ENCODE results near the gene EEF2K.

Gene EEF2K

DNA sequence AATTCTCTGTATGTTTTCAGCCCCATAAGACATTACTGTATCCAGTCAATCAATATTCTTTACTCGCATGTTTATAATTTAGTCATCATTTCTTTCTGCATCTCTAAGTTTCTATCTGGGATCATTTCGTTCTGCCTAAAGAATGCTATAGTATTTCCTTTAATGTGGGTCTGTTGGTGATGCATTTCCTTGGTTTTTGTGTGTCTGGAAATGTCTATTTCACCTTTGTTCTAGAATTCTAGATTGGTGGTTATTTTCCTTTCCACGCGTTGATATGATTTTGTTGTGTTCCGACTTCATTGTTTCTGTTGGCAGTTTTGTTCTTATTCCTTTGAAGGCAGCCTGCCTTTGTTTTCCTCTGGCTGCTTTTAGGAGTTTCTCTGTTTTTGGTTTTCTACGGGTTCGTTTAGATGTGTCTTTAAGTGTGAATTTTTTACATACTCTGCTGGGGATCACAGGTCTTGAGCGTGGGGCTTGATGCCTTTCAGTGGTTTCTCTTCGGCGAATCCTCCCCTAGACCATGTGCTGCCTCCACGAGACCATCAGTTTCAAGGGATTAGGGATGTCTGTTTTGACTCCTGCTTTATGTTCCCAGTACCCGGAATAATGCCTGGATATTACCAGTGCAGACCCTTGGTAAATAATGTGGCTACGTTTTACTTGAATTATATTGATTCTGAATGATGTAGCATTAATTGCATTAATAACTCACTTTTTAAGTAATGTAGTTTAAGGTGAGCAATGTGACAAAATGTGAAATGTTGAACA is 114.7 kb downstream of the EEF2K start:
- DNase-seq, result no peak

DNA sequence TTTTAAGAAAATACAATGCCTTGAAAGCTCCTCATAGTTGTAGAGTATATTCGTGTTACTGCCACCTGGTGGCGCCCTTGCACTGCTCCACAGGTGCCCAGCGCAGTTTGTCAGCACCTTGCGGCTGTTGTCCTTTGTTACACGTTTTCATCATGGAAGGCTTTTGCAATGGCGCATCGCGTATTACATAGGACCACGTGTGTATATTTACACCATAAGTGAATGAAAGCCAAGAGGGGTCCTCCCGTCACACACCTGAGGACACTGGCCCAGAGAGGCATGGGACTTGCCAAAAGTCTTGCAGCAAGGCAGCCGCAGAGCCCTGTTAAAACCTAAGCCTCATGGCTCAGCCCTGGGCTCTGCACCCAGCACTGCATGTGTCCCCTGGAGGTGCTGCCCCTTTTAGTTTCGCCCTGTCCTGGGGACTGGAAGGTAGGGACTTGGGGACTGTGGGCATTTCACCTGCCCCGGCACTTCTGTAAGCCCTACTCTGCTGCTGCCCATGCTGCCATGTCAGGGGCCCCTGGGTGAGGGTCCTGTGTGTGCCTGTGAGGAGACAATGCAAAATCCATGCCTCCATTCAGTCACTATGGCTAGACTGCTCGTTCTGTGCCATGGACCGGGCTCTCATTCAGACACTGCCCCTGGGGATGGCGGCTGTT is 115.4 kb downstream of the EEF2K start:
- DNase-seq, result peak; percentile 35

DNA sequence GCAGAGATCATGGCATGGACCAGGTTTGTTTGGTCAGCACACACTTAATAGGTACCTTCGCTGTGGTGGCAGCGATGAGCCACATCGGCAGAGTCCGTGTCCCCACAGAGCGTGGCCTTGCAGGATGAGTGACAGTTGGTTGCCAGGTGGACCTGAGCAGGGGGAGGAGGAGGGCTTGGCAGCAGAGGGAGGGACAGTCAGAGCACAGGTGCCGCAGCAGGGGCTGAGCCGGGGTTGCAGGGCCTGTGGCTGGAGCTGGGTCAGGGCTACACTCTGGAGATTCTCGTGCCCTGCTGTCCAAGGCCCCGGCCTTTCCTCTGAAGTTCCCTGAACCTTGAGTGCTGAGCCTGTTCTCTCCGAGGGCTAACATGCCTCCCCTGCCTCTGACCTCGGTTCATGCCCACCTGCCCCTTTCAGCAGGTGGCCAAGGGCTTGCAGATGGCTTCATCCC is 116.0 kb downstream of the EEF2K start:
- DNase-seq, result no peak

DNA sequence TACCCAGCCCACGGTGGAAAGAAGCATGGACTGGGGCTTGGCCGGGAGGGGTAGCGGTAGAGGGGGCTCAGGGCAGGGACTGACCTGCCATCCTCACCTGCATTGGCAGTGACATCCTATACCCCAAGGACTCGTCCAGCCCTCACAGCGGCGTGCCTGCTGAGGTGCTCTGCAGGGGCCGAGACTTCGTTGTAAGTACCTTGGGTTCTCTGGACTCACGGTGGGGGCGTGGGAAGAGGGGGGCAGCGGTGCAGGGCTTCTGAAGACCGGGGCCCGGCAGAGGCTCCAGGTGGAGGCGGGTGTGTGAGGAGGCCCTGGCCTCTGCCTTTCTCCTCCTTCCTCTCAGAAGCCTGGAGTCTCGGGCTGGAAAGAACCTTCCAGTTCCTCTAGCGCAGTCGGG is 116.7 kb downstream of the EEF2K start:
- no peak for DNase-seq

DNA sequence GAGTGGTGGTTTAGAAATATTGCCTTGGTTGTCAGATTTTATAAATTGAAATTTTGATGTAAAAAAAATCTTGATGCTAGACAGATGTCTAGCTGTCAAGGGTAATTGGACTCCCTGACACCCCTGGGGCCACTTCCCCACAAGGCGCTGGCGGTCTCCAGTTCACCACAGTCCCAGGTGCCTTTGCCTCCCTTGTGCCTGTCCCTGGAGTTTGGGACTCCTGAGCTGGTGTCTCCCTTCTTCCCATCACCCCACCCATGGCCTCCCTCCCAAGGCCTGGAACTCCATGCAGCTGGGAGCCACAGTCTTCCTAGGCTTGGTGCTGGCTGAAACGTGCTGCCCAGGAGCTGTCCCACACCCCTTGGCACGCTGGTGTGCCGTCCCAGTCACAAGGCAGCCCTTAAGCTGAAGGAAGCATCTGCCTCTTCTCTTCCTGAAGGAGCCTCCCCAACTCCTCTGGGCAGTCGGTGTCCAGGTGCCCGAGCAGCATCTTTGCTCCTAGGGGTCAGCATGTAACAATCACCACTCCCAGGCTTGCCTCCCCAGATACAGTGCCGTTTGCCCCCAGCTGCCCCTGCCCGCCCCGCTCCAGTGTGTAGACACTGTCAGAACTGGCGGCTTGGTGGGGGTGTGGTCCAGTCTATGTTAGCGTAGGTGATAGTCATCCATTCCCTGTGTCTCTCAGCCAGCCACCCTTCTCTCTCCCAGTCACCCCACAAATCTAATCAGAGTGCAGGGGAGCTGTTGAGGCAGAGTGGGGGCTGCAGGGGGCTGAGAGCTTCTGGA is 117.3 kb downstream of the EEF2K start:
- no peak for DNase-seq

DNA sequence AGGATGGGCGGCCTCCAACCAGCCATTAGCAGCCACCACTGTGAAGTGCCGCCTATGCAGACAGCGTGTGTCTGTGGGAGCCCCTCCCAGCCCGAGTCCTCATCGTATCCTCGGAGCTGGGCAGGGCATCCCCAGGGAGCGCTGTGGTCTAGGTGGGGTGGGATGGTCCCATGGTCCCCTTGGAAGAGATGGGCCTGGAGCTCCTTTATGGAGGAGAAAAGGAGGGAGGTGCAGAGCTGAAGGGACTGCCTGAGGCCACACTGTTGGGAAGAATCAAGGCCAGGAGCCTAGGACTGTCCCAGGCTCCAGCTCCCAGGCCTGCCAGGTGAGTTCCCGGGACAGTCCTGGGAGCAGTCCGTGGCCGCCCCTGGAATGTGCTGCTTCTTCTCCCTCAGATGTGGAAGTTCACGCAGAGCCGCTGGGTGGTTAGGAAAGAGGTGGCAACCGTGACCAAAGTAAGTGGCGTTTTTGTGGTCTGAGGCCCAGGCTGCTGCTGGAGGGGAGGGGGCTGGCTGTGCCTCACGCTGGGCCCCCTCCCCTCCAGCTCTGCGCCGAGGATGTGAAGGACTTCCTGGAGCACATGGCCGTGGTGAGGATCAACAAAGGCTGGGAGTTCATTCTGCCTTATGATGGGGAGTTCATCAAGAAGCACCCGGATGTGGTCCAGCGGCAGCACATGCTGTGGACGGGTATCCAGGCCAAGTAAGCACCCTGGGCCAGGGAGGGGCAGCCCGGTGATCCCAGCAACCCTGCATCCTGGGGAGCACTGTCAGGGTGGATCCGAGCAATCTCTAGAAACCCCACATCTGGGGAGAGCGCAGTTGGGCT is 118.1 kb downstream of the EEF2K start:
- no peak for DNase-seq

DNA sequence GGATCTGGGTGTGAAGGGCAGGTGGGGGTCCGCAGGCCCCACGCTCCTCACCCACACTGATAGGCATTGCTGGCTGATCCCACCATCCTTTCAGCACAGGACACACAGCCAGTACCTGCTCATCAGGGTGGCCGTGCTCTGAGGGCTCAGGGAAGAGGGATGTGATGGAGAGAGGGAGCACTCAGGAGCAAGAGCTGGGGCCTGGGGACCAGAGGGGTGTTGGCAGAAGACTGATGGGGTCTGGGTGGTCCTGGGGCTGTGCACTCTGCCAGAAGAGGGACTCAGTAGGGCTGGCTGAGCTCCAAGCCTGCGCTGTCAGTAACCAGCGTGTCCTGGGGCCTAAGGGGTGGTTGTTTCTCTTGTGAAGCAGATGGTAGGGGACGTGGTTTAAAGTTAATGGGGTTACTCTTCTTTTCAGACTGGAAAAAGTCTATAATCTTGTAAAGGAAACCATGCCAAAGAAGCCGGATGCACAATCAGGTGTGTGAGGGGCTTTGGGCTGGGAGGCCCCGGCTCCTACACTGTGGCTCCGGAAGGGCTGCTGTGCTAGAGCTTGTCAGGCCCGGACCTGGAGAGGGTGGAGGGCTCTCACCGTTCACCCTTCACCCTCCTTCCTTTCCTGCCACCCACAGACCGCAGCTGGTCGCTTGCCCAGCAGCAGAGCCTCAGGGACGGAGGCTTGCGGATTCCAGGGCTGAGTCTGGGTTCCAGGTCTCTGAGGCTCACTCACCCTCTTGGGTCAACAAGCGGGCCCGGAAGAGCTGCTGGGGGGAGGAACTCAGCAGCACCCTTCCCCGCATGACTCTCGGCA is 118.9 kb downstream of the EEF2K start:
- DNase-seq, result no peak

DNA sequence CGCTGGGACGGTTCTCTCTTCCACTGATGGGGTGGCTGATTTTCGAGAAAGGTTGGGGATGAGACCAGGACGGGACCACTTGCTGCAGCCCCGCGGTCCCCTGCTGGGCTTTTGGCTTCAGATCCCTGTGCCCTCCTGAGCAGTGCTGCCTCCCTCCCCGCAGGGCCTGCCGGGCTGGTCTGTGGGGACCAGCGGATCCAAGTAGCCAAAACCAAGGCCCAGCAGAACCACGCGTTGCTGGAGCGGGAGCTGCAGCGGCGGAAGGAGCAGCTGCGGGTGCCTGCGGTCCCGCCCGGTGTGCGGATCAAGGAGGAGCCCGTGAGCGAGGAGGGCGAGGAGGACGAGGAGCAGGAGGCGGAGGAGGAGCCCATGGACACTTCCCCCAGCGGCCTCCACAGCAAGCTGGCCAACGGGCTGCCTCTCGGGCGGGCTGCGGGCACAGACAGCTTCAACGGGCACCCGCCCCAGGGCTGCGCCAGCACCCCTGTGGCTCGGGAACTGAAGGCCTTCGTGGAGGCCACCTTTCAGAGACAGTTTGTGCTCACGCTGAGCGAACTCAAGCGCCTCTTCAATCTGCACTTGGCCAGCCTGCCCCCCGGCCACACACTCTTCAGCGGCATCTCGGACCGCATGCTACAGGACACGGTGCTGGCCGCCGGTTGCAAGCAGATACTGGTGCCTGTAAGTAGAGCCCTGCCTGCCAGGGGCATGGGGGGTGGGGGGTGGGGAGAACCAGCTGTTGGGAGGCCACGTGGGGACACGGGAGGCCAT is 119.7 kb downstream of the EEF2K start:
- no peak for DNase-seq

DNA sequence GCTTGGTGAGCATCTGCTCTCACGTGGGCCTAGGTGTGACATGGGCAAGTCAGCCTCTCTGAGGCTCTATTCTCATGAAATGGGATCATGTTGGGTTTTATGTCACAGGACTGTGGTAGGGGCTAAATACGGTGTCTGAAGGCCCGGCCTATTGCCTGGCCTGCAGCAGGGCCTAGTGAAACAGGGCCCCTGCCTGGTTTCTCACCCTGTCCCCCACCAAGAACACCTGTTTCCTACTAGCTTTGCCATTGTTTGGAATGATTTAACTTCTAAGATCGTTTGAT is 120.2 kb downstream of the EEF2K start:
- DNase-seq, result no peak

DNA sequence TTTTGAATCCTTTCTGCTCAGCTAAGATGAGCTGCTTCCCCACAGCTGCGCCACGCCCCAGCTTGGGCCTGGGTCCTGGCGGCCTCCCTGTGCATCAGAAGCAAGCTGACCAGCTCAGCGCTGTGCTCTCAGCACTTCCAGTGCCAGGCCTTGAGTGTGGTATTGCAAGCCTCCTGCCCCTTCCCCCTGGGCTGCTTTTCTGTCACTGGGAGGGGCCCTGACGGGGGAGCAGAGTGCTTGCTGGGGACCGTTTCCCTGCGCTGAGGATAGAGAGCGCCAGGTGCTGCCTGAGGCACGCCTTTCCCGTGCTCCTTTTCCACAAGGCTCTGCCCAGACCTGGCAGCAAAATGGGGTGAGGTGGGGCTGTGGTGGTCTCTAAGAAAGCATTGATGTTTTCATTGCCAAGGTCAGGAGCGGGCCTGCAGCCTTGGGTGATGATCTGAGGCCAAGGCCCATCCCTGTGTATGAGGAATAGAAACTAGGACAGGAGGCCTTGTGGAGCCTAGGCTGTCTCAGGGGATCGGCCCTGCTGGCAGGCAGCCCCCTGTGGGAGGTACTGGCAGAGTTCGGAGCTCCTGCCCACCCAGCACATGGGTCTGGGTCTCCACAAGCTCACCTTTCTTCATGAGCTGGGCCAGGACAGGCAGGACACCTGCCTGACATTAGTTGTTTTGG is 120.8 kb downstream of the EEF2K start:
- no peak for DNase-seq

DNA sequence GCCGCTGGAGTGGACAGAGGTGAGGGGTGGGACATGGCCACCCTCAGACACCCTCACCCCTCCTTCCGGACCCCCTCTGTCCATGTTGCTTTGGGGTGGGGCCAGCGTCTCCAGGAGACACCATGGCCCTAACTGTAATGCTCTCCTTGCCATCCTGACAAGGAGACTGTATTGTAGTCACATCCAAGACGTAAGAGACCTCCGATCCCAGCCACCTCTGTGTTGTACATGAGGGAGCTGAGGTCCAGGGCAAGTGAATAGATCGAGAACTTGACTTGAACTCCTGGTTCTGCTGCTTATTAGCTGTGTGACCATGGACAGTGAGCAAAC is 121.3 kb downstream of the EEF2K start:
- DNase-seq, result no peak

DNA sequence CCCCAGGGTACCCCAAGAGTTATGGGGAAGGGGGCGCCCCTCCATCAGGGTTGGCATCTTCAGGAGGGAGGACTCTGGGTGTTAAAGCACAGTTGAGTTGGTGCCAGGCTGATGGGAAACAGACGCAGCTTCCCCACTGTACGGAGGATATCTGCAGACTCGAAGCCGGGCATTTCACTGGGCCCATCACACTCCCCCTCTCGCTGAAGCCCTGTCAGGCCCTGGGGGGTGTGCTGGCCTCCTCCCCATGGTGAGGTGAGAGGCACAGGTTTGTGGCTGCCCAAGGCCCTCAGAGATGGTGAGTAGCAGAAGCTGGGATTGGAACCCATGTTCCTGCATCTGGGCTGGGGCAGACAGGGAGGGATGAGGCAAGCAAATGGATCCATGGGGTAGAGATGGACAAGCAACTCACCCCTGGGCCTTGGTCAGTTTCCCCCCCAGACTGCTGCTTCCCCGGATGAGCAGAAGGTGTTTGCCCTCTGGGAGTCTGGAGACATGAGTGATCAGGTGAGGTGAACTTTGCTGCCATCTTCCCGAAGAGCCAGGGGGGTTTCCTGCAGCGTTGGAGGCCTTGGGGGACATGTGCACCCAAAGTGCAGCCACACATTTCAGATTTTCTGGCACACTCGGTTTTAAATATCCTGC is 122.1 kb downstream of the EEF2K start:
- no peak for DNase-seq

DNA sequence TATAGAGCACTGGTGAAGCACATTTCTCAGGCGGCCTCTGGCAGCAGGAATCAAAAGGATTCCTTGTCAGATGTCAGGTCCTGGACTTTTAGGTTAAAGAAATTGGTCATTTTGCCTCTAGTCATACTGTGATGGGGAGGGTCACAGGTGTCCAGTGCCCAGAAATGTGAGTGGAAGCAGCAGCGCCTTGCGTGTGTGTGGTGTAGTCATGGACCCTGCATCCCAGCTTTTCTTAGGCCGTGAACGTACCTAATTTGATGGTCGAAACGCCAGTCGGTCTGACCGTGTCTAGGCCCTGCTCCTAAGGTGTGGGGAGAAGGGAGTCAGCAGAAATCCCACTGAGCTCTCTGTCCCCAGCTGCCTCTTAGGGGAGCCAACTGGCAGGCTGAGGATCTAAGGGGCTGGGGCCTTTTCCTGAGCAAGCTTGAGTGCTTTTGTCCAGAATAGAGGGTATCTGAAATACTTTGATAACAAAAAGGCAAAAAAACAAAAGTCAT is 123.2 kb downstream of the EEF2K start:
- no peak for DNase-seq

DNA sequence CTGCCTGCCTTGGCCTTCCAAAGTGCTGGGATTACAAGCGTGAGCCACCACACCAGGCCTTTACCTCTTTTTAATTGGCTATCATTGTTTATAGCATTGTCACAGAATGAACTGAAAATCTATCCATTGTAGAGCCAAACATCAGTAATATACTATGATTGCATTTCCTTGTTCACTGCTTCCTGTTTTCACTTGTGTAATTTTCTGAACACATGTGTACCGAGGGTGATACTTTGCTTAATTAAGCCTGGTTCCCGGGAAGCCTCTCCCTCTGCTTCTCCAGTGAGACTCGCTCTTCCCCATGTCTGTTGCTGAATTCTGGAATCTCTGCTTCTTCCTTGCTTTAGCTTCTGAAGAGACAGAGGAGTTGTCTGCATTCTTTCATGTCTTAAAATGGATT is 124.2 kb downstream of the EEF2K start:
- DNase-seq, result no peak

DNA sequence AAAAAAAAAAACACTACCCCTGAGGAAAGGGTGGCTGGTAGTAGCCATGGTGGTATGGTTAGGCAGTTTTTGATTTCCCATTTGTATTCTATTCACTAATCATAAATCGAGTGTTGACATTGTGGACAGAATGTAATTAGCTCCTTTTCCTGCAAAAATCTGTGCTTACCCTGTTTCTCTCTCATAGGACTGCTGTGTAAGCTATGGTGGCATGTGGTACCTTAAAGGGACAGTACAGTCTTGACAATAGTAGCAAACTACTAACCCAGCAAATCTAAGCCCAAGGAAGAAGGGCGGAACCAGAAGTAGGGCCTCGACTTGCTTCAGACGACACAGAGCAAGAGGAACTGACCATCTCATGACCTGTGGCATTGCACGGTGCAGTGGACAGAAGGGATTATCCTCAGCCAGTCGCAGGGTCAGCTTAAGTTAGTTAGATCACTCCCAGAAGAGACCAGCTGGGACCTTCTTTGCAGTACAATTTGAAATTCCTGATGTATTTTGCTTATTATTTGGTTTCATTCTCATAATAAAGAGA is 127.4 kb downstream of the EEF2K start:
- no peak for DNase-seq

DNA sequence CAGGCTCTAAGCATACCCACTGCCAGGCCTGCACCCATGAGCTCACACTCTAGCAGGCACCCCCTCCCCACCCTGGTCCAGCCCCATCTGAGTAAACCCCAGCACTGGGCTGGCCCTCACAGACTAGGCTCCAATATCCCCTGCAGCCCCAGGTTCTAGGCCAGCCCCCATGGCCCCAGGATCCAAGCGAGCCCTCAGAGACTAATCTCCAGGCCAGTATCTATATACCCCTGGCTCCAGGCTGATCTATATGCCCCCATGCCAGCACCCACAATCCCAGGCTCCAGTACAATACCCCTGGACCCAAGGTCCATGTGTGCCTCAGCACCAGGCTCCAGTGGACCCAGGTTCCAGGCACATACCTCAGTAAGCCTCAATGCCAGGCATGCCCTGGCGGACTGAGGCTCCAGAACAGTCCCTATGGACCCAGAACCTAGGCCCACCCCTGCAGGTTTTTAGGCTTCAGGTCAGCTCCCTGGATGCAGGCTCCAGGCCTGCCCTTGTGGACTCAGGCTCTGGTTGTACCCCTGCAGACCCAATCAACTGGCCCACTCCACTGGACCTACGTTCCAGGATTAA is 129.7 kb downstream of the EEF2K start:
- DNase-seq, result no peak

DNA sequence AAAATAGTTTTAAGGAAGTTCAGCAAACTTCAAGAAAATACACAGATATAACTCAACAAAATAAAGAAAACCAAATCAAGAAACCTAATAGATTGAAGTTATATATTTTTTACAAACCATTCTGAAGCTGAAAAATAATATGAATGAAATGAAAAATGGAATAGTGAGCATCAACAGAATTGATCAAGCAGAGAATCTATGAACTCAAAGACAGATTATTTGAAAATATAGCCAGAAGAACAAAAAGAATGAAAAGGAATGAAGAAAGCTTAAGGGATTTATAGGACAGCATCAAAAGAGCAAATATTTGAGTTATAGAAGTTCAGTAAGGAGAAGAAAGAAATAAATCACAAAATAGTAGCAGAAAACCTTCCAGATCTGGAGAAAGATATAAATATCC is 130.5 kb downstream of the EEF2K start:
- no peak for DNase-seq

DNA sequence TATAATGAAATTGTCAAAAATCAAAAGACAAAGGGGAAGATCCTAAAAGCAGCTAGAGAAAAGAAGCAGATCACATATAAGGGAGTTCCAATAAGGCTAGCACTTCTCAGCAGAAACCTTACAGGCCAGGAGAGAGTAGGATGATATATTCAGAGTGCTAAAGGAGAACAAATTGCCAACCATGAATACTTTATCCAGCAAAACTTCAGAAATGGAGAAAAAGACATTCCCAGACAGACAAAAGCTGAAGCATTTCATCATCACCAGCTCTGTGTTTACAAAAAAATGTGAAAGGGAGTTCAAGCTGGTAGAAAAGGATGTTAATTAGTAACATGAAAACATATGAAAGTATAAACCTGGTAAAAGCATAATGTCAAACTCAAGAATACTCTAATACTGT is 131.0 kb downstream of the EEF2K start:
- DNase-seq, result no peak

DNA sequence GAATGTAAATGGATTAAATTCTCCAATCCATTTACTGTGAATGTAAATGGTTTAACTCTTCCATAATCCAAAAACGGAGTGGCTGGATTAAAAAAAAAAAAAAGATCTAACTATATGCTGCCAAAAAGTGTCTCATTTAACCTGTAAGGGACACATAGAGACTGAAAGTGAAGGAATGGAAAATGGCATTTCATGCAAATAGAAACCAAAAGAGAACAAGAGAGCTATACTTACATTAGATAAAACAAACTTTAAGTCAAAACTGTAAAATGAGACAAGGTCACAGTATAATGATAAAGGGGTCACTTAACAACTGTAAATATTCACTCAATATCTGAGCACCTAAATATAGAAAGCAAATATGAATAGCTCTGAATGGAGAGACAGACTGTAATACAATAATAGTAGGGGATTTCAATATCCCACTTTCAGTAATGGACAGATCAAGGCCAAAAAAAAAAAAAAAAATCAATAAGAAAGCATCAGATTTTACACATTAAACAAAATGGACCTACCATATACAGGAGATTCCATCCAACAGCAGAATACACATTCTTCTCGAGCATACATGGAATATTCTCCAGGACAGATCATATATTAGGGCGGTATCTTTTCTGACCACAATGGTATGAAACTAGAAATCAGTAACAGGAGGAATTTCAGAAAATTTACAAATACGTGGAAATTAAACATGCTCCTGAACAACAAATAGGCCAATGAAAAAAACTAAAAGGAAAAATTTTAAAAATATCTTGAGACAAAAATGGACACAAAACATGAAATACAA is 132.0 kb downstream of the EEF2K start:
- DNase-seq, result no peak

Data from DMS79 treated with DMSO at 0.1 percent for 48 hours (cell line).